Liver (tissue), 9 donors: ENCODE measurements around the gene TRIM71. TPM values are rescaled to one million over a fixed set of nuclear protein-coding genes. Genes with fewer than 3 reads are reported as not detected.

ENCODE experiments used
- DNase-seq: peaks from one replicate; pipeline ENCODE4 v3.0.0-alpha.2; 2017; ENCODE audit warnings: low spot score
- H3K27ac ChIP-seq, 2 donors: one replicate each; pipeline ENCODE4 v1.7.0; 2013; ENCODE audit warnings: inconsistent platforms in 2 of 2, low read length in 2 of 2, control low read depth in 1 of 2, low read depth in 1 of 2, mild to moderate bottlenecking in 1 of 2
- H3K27me3 ChIP-seq, 4 donors: one replicate each; pipeline versions ENCODE4 v1.6.1 to v1.7.0; 2013; ENCODE audit warnings: low read length in 3 of 4, inconsistent platforms in 1 of 4, mild to moderate bottlenecking in 1 of 4, moderate library complexity in 1 of 4; ENCODE audit not compliant: control insufficient read depth in 4 of 4, insufficient read depth in 4 of 4
- H3K36me3 ChIP-seq, 4 donors: one replicate each; pipeline versions ENCODE4 v1.6.1 to v1.7.0; 2013; ENCODE audit warnings: low read length in 3 of 4, mild to moderate bottlenecking in 3 of 4, low read depth in 1 of 4, moderate library complexity in 1 of 4; ENCODE audit not compliant: control insufficient read depth in 4 of 4, insufficient read depth in 3 of 4
- H3K4me1 ChIP-seq, 4 donors: one replicate each; pipeline versions ENCODE4 v1.6.1 to v1.7.0; 2013; ENCODE audit warnings: low read length in 3 of 4, mild to moderate bottlenecking in 3 of 4, moderate library complexity in 1 of 4; ENCODE audit not compliant: control insufficient read depth in 4 of 4, insufficient read depth in 4 of 4
- H3K4me3 ChIP-seq, 3 donors: one replicate each; pipeline versions ENCODE4 v1.6.1 to v1.7.0; 2013; ENCODE audit warnings: low read length in 3 of 3, control low read depth in 1 of 3, low read depth in 1 of 3, mild to moderate bottlenecking in 1 of 3
- H3K9ac ChIP-seq, 2 donors: one replicate each; pipeline ENCODE4 v1.7.0; 2013; ENCODE audit warnings: low read length in 2 of 2, mild to moderate bottlenecking in 2 of 2, moderate library complexity in 2 of 2, control low read depth in 1 of 2, low read depth in 1 of 2
- H3K9me3 ChIP-seq, 4 donors: one replicate each; pipeline versions ENCODE4 v1.6.1 to v1.7.0; 2013; ENCODE audit warnings: low read length in 3 of 4; ENCODE audit not compliant: control insufficient read depth in 4 of 4
- ATF3 ChIP-seq: IDR thresholded peaks from 2 replicates; pipeline ENCODE4 v1.6.1; 2016; ENCODE audit warnings: antibody characterized with exemption
- CTCF ChIP-seq: fragments of 150-350 bp; IDR thresholded peaks from 2 replicates; pipeline ENCODE4 v1.5.1; 2017; ENCODE audit warnings: improper control_type of control experiment, low read depth, low read length; ENCODE audit not compliant: missing input control
- EGR1 ChIP-seq, 2 donors: IDR thresholded peaks; 2 replicates each; pipeline ENCODE4 v1.6.1; 2016 to 2018; ENCODE audit warnings: antibody characterized with exemption in 2 of 2, low read depth in 2 of 2
- FOXA1 ChIP-seq: IDR thresholded peaks from 2 replicates; pipeline ENCODE4 v1.6.1; 2016; ENCODE audit warnings: antibody characterized with exemption
- FOXA2 ChIP-seq: IDR thresholded peaks from 2 replicates; pipeline ENCODE4 v1.6.1; 2016; ENCODE audit warnings: antibody characterized with exemption
- GABPA ChIP-seq, 2 donors: IDR thresholded peaks in 1 of 2; conservative IDR thresholded peaks in 1 of 2; 2 replicates each; pipeline ENCODE4 v1.6.1; 2016; ENCODE audit warnings: antibody characterized with exemption in 2 of 2, mild to moderate bottlenecking in 1 of 2, moderate library complexity in 1 of 2
- HNF4A ChIP-seq, 2 donors: conservative IDR thresholded peaks; 2 replicates each; pipeline ENCODE4 v1.6.1; 2016; ENCODE audit warnings: antibody characterized with exemption in 2 of 2, mild to moderate bottlenecking in 2 of 2
- HNF4G ChIP-seq: IDR thresholded peaks from 2 replicates; pipeline ENCODE4 v1.6.1; 2016; ENCODE audit warnings: antibody characterized with exemption
- JUND ChIP-seq, 2 donors: IDR thresholded peaks; 2 replicates each; pipeline ENCODE4 v1.6.1; 2016; ENCODE audit warnings: antibody characterized with exemption in 2 of 2
- NR2F2 ChIP-seq: IDR thresholded peaks from 2 replicates; pipeline ENCODE4 v1.6.1; 2016; ENCODE audit warnings: antibody characterized with exemption
- RAD21 ChIP-seq, 2 donors: IDR thresholded peaks; 2 replicates each; pipeline ENCODE4 v1.6.1; 2016; ENCODE audit warnings: antibody characterized with exemption in 2 of 2, mild to moderate bottlenecking in 2 of 2
- RXRA ChIP-seq, 2 donors: IDR thresholded peaks; 2 replicates each; pipeline ENCODE4 v1.6.1; 2017 to 2018; ENCODE audit warnings: antibody characterized with exemption in 2 of 2, mild to moderate bottlenecking in 1 of 2
- SP1 ChIP-seq: IDR thresholded peaks from 2 replicates; pipeline ENCODE4 v1.6.1; 2018; ENCODE audit warnings: antibody characterized with exemption, mild to moderate bottlenecking
- TAF1 ChIP-seq: conservative IDR thresholded peaks from 2 replicates; pipeline ENCODE4 v1.6.1; 2016; ENCODE audit warnings: antibody characterized with exemption, mild to moderate bottlenecking
- YY1 ChIP-seq: IDR thresholded peaks from 2 replicates; pipeline ENCODE4 v1.6.1; 2016; ENCODE audit warnings: antibody characterized with exemption, mild to moderate bottlenecking
- ZBTB33 ChIP-seq: IDR thresholded peaks from 2 replicates; pipeline ENCODE4 v1.6.1; 2016; ENCODE audit warnings: antibody characterized with exemption
- WGBS: extraction: QIAGEN DNeasy Blood & Tissue Kit; methylation state at CpG from one replicate; pipeline ENCODE4 v1.1.7; 2013; 5-methylcytosine and 5-hydroxymethylcytosine counted together
- polyA plus RNA-seq, 2 donors: library from polyadenylated mRNA; stranded (reverse) in 1 of 2; unstranded in 1 of 2; fragments of 200-250 nt in 1 of 2; fragments of >200 nt in 1 of 2; fragmentation: Nextera tagmentation in 1 of 2; extraction: Ambion mirVana in 1 of 2; gene quantifications; one replicate each; pipeline versions ENCODE4 v1.2.1 to v1.2.3, GENCODE V29; 2013 to 2015
- total RNA-seq, 2 donors: library from RNA; depleted of rRNA; stranded (reverse); fragments of >200 nt; gene quantifications; one replicate each; pipeline ENCODE4 v1.2.3, GENCODE V29; 2014
- donor health status: healthy.
- donor health status: healthy.
- donor health status: healthy.
- donor health status: healthy.
- donor health status: healthy.

TRIM71 gene
- total and polyA plus RNA-seq, 4 donors: under 0.01 to 9.1 TPM; not detected in 2

GRCh38 chr3:32881624-32882023, 63.8 kb downstream of the TRIM71 start:
- Histone ChIP-seq H3K4me1 (no peaks in the 10 kb centered on the region), H3K9me3 (no peaks in the 10 kb centered on the region), H3K4me3 (no peak overlapping the region), H3K36me3 (no peaks in the 10 kb centered on the region), H3K9ac (no peak overlapping the region), H3K27me3 (no peaks in the 10 kb centered on the region), H3K27ac (no peak overlapping the region)
- 96% methylated on average over 2 of the region's 2 CpGs for WGBS
- TF ChIP-seq NR2F2: no peak
- no peak for TF ChIP-seq ZBTB33
- no peak for TF ChIP-seq SP1
- TF ChIP-seq RXRA (IDR thresholded peaks at IDR 0.05): no peak
- no peak for TF ChIP-seq ATF3
- no peak for TF ChIP-seq YY1
- TF ChIP-seq EGR1 (IDR thresholded peaks at IDR 0.05; ENCODE audit: low read depth in 2 of 2): no peak
- no peak for TF ChIP-seq FOXA1
- no peak for TF ChIP-seq JUND (IDR thresholded peaks at IDR 0.05)
- TF ChIP-seq CTCF: no peak
- no peak for TF ChIP-seq GABPA (IDR thresholded peaks at IDR 0.05 in 1 of 2, conservative IDR thresholded peaks at IDR 0.05 in 1 of 2)
- DNase-seq: no peak

- H3K4me3 ChIP-seq: no peak overlapping the region
- H3K27me3 ChIP-seq: no peaks in the 10 kb centered on the region
- DNase-seq: no peak
- H3K27ac ChIP-seq: no peak overlapping the region
- H3K4me1 ChIP-seq: no peaks in the 10 kb centered on the region
- H3K9ac ChIP-seq: no peak overlapping the region
- TF ChIP-seq YY1: no peak
- no peak for TF ChIP-seq TAF1
- no peak for TF ChIP-seq RAD21 (IDR thresholded peaks at IDR 0.05)
- TF ChIP-seq SP1: no peak
- no peak for TF ChIP-seq HNF4A (conservative IDR thresholded peaks at IDR 0.05)
- no peak for TF ChIP-seq CTCF
- no peak for TF ChIP-seq RXRA (IDR thresholded peaks at IDR 0.05)
- TF ChIP-seq HNF4G: no peak
- no peak for TF ChIP-seq FOXA2
- TF ChIP-seq NR2F2: no peak
- no peak for TF ChIP-seq GABPA (IDR thresholded peaks at IDR 0.05 in 1 of 2, conservative IDR thresholded peaks at IDR 0.05 in 1 of 2)
- H3K36me3 ChIP-seq: no peaks in the 10 kb centered on the region
- H3K9me3 ChIP-seq: no peaks in the 10 kb centered on the region
- WGBS: 82% methylated on average over 1 of the region's 1 CpG
These were observed 64.4 kb downstream of the TRIM71 start for GRCh38 chr3:32882189-32882588.
